ENCODE results near the gene SUB1. TPM values are rescaled to one million over a fixed set of nuclear protein-coding genes. Genes with fewer than 3 reads are reported as not detected.

The SUB1 gene
- total RNA-seq, 5 donors from 2014 or later (not counting 1 experiment from before 2014, with no cell fraction given): 178 to 339 (median 203) TPM

GRCh38 chr5:32541241-32541640 is 44.1 kb upstream of the SUB1 start:
- ChIA-PET POLR2A (interaction anchor here in 1 of 2 donors (0.7 kb wide), 1 partner anchor 97 kb away, joined by 3 read pairs; the partner anchor contains the start of gene ZFR), CTCF (interaction anchor here in 1 of 2 donors (0.5 kb wide), 2 partner anchors 9 to 42 kb away, joined by 3 read pairs; no protein-coding TSS in a partner anchor)
- Mint-ChIP-seq H3K4me1 (peaks cover 33 to 48% (median 44%) of the 10 kb centered on the region in 3 donors), H3K36me3 (peaks cover 10% of the 10 kb centered on the region), H3K27me3 (no peaks in the 10 kb centered on the region), H3K4me3 (no peak overlapping the region), H3K27ac (no peak overlapping the region), H3K9me3 (no peaks in the 10 kb centered on the region)
- peaks cover 0 to 23% of the 10 kb centered on the region in 2 experiments for H3K4me1 ChIP-seq (ENCODE audit: control insufficient read depth in 1 of 2, extremely low read depth in 1 of 2, insufficient read depth in 2 of 2, low read length in 2 of 2)
- ATAC-seq (replicated peaks in 1 of 4) (no peak), DNase-seq (no peak)
- no peaks in the 10 kb centered on the region for H3K9me3 ChIP-seq
- no peak overlapping the region for H3K27ac ChIP-seq (ENCODE audit: low read length)
- WGBS (ENCODE audit: insufficient coverage): 100% methylated on average over 2 of the region's 4 CpGs
- H3K36me3 ChIP-seq (ENCODE audit: control insufficient read depth in 2 of 2, extremely low read depth in 1 of 2, insufficient read depth in 1 of 2, low read length in 1 of 2): no peaks in the 10 kb centered on the region
- no peak overlapping the region for H3K4me3 ChIP-seq (ENCODE audit: control insufficient read depth in 1 of 2, extremely low read depth in 1 of 2, low read length in 1 of 2)
- no peaks in the 10 kb centered on the region for H3K27me3 ChIP-seq (replicated peaks in 1 of 2; ENCODE audit: control insufficient read depth in 2 of 2, extremely low read depth in 1 of 2, insufficient read depth in 2 of 2, low read length in 1 of 2)

GRCh38 chr5:32542216-32543059 is 42.9 kb upstream of the SUB1 start:
- no peak overlapping the region for H3K4me3 Mint-ChIP-seq
- Histone ChIP-seq H3K4me1 (ENCODE audit: control insufficient read depth in 1 of 2, extremely low read depth in 1 of 2, insufficient read depth in 2 of 2, low read length in 2 of 2) (peaks cover 0 to 14% of the 10 kb centered on the region in 2 experiments), H3K36me3 (ENCODE audit: control insufficient read depth in 2 of 2, extremely low read depth in 1 of 2, insufficient read depth in 1 of 2, low read length in 1 of 2) (no peaks in the 10 kb centered on the region), H3K27me3 (replicated peaks in 1 of 2; ENCODE audit: control insufficient read depth in 2 of 2, extremely low read depth in 1 of 2, insufficient read depth in 2 of 2, low read length in 1 of 2) (no peaks in the 10 kb centered on the region), H3K4me3 (ENCODE audit: control insufficient read depth in 1 of 2, extremely low read depth in 1 of 2, low read length in 1 of 2) (no peak overlapping the region), H3K27ac (ENCODE audit: low read length) (no peak overlapping the region), H3K9me3 (no peaks in the 10 kb centered on the region)
- peak in 2 of 4 experiments; percentile 60 to 64 for ATAC-seq (replicated peaks in 1 of 4)
- ChIA-PET POLR2A (no interaction called here), CTCF (interaction anchor here in 1 of 2 donors (0.6 to 0.7 kb wide), 2 partner anchors 165 to 625 kb away, joined by 3 to 6 read pairs; no protein-coding TSS in a partner anchor)
- no peaks in the 10 kb centered on the region for H3K9me3 Mint-ChIP-seq
- H3K27ac Mint-ChIP-seq: peak overlapping the region; percentile 23 to 29
- peaks cover 10% of the 10 kb centered on the region for H3K36me3 Mint-ChIP-seq
- H3K4me1 Mint-ChIP-seq: peaks cover 26 to 38% (median 36%) of the 10 kb centered on the region in 3 donors
- DNase-seq: peak in 1 of 35 experiments; percentile 31
- WGBS (ENCODE audit: insufficient coverage): no CpG with 5 or more reads among the region's 10 CpGs
- H3K27me3 Mint-ChIP-seq: no peaks in the 10 kb centered on the region

- peaks cover 17 to 30% (median 27%) of the 10 kb centered on the region in 3 donors for H3K4me1 Mint-ChIP-seq
- ATAC-seq (replicated peaks in 1 of 4) (no peak), DNase-seq (no peak)
- no peak overlapping the region for H3K4me3 Mint-ChIP-seq
- peaks cover 10% of the 10 kb centered on the region for H3K36me3 Mint-ChIP-seq
- H3K4me3 ChIP-seq (ENCODE audit: control insufficient read depth in 1 of 2, extremely low read depth in 1 of 2, low read length in 1 of 2): no peak overlapping the region
- H3K27me3 ChIP-seq (replicated peaks in 1 of 2; ENCODE audit: control insufficient read depth in 2 of 2, extremely low read depth in 1 of 2, insufficient read depth in 2 of 2, low read length in 1 of 2): no peaks in the 10 kb centered on the region
- no peak overlapping the region for H3K27ac ChIP-seq (ENCODE audit: low read length)
- no peaks in the 10 kb centered on the region for H3K9me3 ChIP-seq
- H3K27me3 Mint-ChIP-seq: no peaks in the 10 kb centered on the region
- no peaks in the 10 kb centered on the region for H3K9me3 Mint-ChIP-seq
- H3K36me3 ChIP-seq (ENCODE audit: control insufficient read depth in 2 of 2, extremely low read depth in 1 of 2, insufficient read depth in 1 of 2, low read length in 1 of 2): no peaks in the 10 kb centered on the region
- H3K27ac Mint-ChIP-seq: no peak overlapping the region
- ChIA-PET POLR2A (no interaction called here), CTCF (interaction anchor here (0.6 to 0.7 kb wide), 3 partner anchors 164 to 926 kb away, joined by 3 to 6 read pairs (median 3); no protein-coding TSS in a partner anchor)
- peaks cover 0 to 5% of the 10 kb centered on the region in 2 experiments for H3K4me1 ChIP-seq (ENCODE audit: control insufficient read depth in 1 of 2, extremely low read depth in 1 of 2, insufficient read depth in 2 of 2, low read length in 2 of 2)
- 100% methylated on average over 3 of the region's 8 CpGs for WGBS (ENCODE audit: insufficient coverage)
These were observed 42.1 kb upstream of the SUB1 start for GRCh38 chr5:32543291-32543690.

- CTCF ChIA-PET: no interaction called here
- DNase-seq (no peak), ATAC-seq (replicated peaks in 1 of 4) (no peak)
- Mint-ChIP-seq H3K27ac (no peak overlapping the region), H3K27me3 (no peaks in the 10 kb centered on the region), H3K4me1 (peaks cover 16 to 20% (median 17%) of the 10 kb centered on the region in 3 donors), H3K9me3 (no peaks in the 10 kb centered on the region), H3K4me3 (no peak overlapping the region), H3K36me3 (peaks cover 7% of the 10 kb centered on the region)
- no peak overlapping the region for H3K27ac ChIP-seq (ENCODE audit: low read length)
- H3K9me3 ChIP-seq: no peaks in the 10 kb centered on the region
- H3K36me3 ChIP-seq (ENCODE audit: control insufficient read depth in 2 of 2, extremely low read depth in 1 of 2, insufficient read depth in 1 of 2, low read length in 1 of 2): no peaks in the 10 kb centered on the region
- WGBS (ENCODE audit: insufficient coverage): 75% methylated on average over 9 of the region's 12 CpGs
- peaks cover 0 to 4% of the 10 kb centered on the region in 2 experiments for H3K4me1 ChIP-seq (ENCODE audit: control insufficient read depth in 1 of 2, extremely low read depth in 1 of 2, insufficient read depth in 2 of 2, low read length in 2 of 2)
- H3K27me3 ChIP-seq (replicated peaks in 1 of 2; ENCODE audit: control insufficient read depth in 2 of 2, extremely low read depth in 1 of 2, insufficient read depth in 2 of 2, low read length in 1 of 2): no peaks in the 10 kb centered on the region
- POLR2A ChIA-PET: no interaction called here
- H3K4me3 ChIP-seq (ENCODE audit: control insufficient read depth in 1 of 2, extremely low read depth in 1 of 2, low read length in 1 of 2): no peak overlapping the region
These were observed 40.1 kb upstream of the SUB1 start for GRCh38 chr5:32545102-32545800.

- WGBS (ENCODE audit: insufficient coverage): 100% methylated on average over 2 of the region's 3 CpGs
- POLR2A ChIA-PET: no interaction called here
- ATAC-seq (replicated peaks in 1 of 4): no peak
These were observed 34.2 kb upstream of the SUB1 start for GRCh38 chr5:32551194-32551593.

GRCh38 chr5:32551865-32552264 is 33.5 kb upstream of the SUB1 start:
- Mint-ChIP-seq H3K9me3 (peaks cover 0 to 3% (median 0%) of the 10 kb centered on the region in 3 donors), H3K4me3 (no peak overlapping the region), H3K4me1 (peaks cover 11 to 22% (median 14%) of the 10 kb centered on the region in 3 donors), H3K27ac (no peak overlapping the region), H3K36me3 (peaks cover 10% of the 10 kb centered on the region), H3K27me3 (no peaks in the 10 kb centered on the region)
- ATAC-seq (replicated peaks in 1 of 4) (no peak), DNase-seq (no peak)
- WGBS (ENCODE audit: insufficient coverage): no CpG with 5 or more reads among the region's 2 CpGs
- H3K4me3 ChIP-seq (ENCODE audit: control insufficient read depth in 1 of 2, extremely low read depth in 1 of 2, low read length in 1 of 2): no peak overlapping the region
- no peaks in the 10 kb centered on the region for H3K9me3 ChIP-seq
- peaks cover 0 to 7% of the 10 kb centered on the region in 2 donors for H3K36me3 ChIP-seq (ENCODE audit: control insufficient read depth in 2 of 2, extremely low read depth in 1 of 2, insufficient read depth in 1 of 2, low read length in 1 of 2)
- ChIA-PET POLR2A (no interaction called here), CTCF (no interaction called here)
- no peaks in the 10 kb centered on the region for H3K4me1 ChIP-seq (ENCODE audit: control insufficient read depth in 1 of 2, extremely low read depth in 1 of 2, insufficient read depth in 2 of 2, low read length in 2 of 2)
- H3K27ac ChIP-seq (ENCODE audit: low read length): no peak overlapping the region
- H3K27me3 ChIP-seq (replicated peaks in 1 of 2; ENCODE audit: control insufficient read depth in 2 of 2, extremely low read depth in 1 of 2, insufficient read depth in 2 of 2, low read length in 1 of 2): no peaks in the 10 kb centered on the region

More at GRCh38 chr5:32551194-32551593, 34.2 kb upstream of the SUB1 start:
- Mint-ChIP-seq H3K9me3 (peaks cover 0 to 3% (median 0%) of the 10 kb centered on the region in 3 donors), H3K27ac (no peak overlapping the region), H3K36me3 (peaks cover 10% of the 10 kb centered on the region), H3K27me3 (no peaks in the 10 kb centered on the region), H3K4me1 (peaks cover 11 to 22% (median 14%) of the 10 kb centered on the region in 3 donors), H3K4me3 (no peak overlapping the region)
- Histone ChIP-seq H3K4me1 (ENCODE audit: control insufficient read depth in 1 of 2, extremely low read depth in 1 of 2, insufficient read depth in 2 of 2, low read length in 2 of 2) (no peaks in the 10 kb centered on the region), H3K27me3 (replicated peaks in 1 of 2; ENCODE audit: control insufficient read depth in 2 of 2, extremely low read depth in 1 of 2, insufficient read depth in 2 of 2, low read length in 1 of 2) (no peaks in the 10 kb centered on the region), H3K9me3 (no peaks in the 10 kb centered on the region), H3K4me3 (ENCODE audit: control insufficient read depth in 1 of 2, extremely low read depth in 1 of 2, low read length in 1 of 2) (no peak overlapping the region), H3K36me3 (ENCODE audit: control insufficient read depth in 2 of 2, extremely low read depth in 1 of 2, insufficient read depth in 1 of 2, low read length in 1 of 2) (peaks cover 0 to 7% of the 10 kb centered on the region in 2 donors), H3K27ac (ENCODE audit: low read length) (no peak overlapping the region)
- CTCF ChIA-PET: no interaction called here
- DNase-seq: no peak
